AG09319 (cell line): Measurements from ENCODE around the gene PET100.

Experiments
- DNase-seq: peaks from one replicate; pipeline ENCODE4 v3.0.0-alpha.2; 2010; ENCODE audit warnings: low read depth; ENCODE audit errors: extremely low read depth
- TF ChIP-seq, protein P1 (sequence below): IDR thresholded peaks from 2 replicates; pipeline ENCODE4 v1.5.1; 2011; ENCODE audit warnings: low read depth, mild to moderate bottlenecking, inconsistent platforms, low read length, moderate library complexity

The PET100 gene

DNA sequence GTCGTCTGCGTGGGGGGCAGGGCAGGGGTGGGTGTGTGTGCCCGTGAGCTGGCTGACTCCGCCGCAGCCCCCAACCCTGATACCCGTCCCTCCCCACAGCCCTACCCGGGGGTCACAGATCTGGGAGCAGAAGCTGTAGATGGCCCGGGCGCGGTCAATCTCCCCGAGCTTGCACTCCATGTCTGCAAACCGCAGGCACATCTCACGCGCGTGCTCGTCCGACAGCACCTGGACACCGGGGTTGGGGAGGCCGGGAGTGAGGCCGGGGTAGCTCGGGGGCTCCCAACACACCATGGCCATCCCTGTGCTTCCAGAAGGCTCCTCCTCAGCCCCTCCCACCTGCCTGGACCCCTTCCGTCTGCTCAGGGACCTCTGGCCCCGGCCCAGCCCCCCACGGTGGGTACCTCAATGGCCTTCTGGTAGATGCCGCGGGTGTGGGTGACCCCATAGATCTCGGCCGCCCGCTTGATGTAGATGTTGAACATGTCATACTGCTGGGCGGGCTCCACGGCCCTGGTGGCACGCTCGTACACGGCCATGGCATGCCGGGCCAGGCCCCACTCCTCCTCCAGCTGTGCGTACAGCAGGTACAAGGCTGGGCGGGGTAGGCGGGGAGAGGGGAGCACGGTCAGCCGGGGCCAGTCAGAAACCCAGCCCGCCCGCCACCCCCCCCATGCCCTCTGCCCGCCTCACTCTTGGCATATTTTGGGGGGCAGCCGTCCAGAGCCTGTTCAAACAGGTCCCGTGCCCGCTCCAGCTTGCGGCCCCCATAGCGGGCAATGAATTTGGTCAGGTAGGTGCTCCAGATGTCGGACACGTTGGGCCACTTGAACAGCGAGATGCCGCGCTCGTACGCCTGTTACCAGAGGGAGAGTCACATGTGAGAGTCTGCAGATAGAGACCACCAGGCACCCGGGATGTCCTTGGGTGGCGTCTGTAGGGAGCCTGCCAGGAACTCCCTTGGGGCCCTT is 8.9 kb upstream of the PET100 start:
- TF ChIP-seq, protein P1, sequence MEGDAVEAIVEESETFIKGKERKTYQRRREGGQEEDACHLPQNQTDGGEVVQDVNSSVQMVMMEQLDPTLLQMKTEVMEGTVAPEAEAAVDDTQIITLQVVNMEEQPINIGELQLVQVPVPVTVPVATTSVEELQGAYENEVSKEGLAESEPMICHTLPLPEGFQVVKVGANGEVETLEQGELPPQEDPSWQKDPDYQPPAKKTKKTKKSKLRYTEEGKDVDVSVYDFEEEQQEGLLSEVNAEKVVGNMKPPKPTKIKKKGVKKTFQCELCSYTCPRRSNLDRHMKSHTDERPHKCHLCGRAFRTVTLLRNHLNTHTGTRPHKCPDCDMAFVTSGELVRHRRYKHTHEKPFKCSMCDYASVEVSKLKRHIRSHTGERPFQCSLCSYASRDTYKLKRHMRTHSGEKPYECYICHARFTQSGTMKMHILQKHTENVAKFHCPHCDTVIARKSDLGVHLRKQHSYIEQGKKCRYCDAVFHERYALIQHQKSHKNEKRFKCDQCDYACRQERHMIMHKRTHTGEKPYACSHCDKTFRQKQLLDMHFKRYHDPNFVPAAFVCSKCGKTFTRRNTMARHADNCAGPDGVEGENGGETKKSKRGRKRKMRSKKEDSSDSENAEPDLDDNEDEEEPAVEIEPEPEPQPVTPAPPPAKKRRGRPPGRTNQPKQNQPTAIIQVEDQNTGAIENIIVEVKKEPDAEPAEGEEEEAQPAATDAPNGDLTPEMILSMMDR: no peak
- no peak for DNase-seq

DNA sequence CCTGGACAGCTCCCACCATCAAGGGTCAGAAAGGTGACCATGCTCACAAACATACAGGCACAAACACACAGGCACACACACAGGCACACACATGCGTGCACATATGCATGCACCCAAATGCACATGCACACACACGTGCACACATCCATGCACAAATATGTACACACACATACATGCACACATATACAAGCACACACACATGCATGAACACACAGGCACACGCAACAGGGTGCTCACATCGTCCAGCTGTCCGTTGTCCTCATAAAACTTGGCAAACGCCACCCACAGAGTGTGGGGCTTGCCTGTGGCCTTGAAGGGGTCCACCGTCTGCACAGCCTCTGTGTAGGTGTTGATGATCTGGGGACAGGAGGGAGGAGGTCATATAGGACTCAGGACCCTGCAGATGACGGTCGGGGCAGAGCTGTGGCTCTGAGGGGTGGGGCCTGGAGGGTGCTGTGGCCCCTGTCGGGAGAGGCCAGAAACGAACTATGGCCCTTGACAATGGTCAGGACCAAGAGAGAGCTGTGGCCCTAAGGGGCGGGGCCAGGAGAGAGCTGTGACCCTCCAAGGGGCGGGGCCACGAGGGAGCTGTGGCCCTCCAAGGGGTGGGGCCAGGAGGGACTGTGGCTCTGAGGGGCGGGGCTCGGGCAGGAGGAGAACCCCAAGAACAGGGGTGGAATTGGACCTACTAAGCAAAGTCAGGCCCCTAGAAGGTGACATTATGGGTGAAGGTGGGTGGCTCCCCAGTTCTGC is 6.5 kb upstream of the PET100 start:
- TF ChIP-seq, protein P1: no peak
- DNase-seq: no peak

DNA sequence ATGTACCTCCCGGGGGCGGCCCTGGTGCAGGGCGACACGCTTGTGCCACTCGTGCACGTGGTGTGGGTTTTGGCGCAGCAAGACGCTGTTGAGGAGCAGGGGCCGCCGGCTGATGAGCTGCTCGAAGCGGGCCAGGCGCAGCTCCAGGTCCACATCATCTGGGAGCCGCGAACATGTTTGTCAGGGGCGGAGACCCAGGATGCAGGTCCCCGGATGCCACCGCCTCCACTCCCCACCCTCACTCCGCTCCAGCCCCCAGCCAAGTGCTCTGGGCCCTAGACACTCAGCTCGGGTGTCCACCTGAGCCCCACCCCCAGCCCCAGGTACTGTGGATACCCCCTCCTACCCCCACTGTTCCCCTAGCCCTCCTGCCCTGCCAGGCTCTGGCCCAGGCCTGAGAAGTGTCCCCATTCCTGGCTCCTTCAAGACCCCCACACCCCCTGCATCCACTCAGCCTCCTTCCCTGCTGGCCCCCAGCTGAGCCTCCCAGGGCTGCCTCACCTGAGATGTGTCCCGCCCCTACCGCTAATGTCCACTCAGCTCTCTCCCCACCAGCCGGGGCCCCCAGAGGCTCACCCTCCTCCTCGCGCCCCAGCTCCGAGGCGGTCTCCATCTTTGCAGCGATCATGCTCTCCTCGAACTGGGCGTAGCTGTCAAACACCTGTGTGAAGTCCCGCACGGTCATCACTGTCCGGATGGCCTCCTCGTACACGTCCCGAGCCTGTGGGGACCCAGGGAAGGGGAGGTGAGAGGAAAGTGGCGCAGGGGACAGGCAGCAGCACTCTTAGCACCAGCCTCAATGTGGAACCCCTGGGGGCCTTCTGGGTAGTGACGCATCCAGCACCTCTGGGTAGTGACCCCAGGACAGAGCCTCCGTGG is 5.6 kb upstream of the PET100 start:
- TF ChIP-seq, protein P1: no peak
- DNase-seq: no peak

DNA sequence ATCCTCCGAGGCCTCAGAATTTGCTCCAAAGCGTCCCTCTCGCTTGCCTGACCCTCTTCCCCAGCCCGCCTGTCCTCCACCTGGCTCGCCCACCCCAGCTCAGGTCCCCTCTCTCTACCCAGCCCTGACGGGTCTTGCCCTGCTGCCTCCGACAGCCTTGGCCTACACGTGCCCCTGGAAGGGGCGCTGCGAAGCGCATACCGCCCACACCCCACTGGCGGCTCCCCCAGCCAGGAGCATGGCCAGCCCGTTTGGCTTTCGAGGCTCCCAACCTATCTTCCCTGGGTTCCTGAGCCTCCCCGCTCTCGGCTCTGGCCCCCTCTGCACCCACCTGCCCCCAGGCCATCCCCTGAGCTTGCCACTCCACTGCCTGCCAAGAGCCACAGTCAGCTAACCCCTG is 4.8 kb upstream of the PET100 start:
- TF ChIP-seq, protein P1: no peak
- DNase-seq: no peak

DNA sequence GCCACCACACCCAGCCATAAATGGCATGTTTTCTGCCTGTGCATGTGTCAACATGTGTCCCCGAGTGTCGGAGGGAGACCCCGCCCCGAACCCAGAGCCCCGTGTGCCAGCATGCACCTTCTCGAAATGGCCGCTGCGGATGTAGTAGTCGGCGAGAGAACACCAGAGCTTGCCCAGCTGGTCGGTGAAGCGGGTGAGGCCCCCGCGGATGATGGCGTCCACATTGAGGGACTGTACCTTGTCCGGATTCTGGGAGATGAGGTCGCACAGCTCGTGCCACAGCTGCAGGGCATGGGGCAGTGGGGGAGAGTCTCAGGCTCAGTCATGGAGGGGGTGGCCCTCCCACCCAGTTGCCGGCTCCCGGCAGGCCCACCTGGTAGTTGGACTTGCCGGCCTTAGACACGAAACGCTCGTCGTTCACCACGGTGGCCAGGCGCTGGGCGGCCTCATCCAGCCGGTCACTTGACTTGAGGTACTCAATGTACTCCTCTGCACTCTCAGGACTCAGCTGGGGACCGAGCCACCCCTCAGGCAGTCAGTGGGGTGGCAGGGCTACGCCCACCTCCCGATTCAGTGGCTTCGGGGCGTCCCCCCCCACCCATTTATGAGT is 3.7 kb upstream of the PET100 start:
- TF ChIP-seq, protein P1: no peak
- no peak for DNase-seq

DNA sequence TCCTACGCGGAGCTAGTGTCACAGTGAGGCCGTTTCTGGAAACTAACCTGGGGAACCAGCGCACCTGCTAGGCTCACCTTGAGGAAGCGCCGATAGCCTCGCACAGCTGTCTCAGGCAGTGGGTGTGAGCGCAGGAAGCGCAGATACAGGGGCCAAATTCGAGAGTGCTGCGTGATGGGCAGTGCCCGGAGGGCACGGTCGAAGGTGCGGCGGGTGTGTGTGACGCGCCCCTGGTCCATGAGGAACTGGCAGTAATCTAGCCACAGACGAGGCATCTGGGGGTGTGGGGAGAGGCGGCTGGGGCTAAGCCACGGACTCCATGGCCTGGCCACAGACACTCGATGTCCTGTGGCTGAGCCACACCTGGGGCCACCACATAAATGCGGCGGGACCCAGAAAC is 2.4 kb upstream of the PET100 start:
- no peak for DNase-seq
- TF ChIP-seq, protein P1: no peak
